Frontal cortex (tissue), 4 donors: ENCODE data around the gene NCS1. TPM values are rescaled to one million over a fixed set of nuclear protein-coding genes. Genes with fewer than 3 reads are reported as not detected.
A peak's percentile ranks its signal among the peaks of the same experiment; 100 is the strongest.
"Not testable (repeated sequence)": the region's sequence is repeated elsewhere in the genome, so short reads cannot be mapped to it uniquely, and the experiment has no call there.

Experiments used
- DNase-seq, 2 donors: peaks; one replicate each; pipeline ENCODE4 v3.0.0; 2012; ENCODE audit warnings: low spot score in 2 of 2
- FAIRE-seq: peaks from 2 replicates; lab custom pipeline; 2012; peaks lifted over from hg19 to GRCh38; lab: Jason Lieb, UNC
- total RNA-seq: library from RNA; depleted of rRNA; stranded (reverse); fragments of >200 nt; gene quantifications from one replicate; pipeline ENCODE4 v1.2.3, GENCODE V29; 2014
- donor health status: control.
- donor health status: control.
- donor health status: control.

The NCS1 gene
- total RNA-seq, 1 donor from 2014 or later, result 229 TPM

DNA sequence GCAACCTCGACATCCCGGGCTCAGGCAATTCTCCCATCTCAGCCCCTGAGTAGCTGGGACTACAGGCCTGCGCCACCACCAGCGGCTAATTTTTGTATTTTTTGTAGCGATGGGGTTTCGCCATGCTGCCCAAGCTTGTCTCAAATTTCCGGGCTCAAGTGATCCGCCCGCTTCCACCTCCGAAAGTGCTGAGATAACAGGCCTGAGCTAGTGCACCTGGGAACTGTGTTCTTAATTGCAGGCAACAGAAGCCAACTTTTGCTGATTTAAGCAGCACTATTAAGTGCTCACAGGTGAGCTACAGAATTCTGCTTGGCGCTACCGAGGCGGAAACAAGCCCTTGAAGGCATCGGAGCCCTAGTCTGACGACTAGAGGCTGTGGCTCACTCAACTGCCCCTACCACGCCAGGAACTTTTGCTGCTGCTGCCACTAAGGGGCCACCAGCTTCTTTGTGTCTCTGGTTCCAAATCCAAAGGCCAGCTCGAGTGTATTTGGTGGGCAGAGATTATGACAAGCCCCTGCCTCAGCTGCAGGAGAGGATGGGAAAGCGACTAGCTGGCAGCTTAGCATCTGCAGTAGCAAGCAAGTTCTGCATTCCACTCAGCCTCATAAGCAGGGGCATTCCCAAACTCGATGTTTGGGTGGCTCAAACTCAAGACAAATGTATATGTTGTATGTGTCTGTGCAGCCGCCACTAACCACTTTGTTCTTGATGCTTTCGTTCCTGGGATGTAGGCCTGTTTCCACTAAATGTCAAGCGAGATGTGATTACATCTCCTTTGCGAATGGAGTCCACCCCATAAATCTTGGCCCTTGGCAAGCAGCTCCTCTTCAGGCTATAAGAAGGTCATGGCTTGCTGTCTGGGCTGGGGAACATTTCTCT is 82.8 kb downstream of the NCS1 start:
- DNase-seq, result no peak
- no peak for FAIRE-seq

GRCh38 chr9:130255631-130256134 is 83.5 kb downstream of the NCS1 start:
- FAIRE-seq, result no peak
- DNase-seq, result no peak

- DNase-seq (no peak), FAIRE-seq (no peak)
These were observed 84.4 kb downstream of the NCS1 start for GRCh38 chr9:130256644-130257043.

GRCh38 chr9:130258137-130258536 is 85.9 kb downstream of the NCS1 start:
- not testable (repeated sequence) for DNase-seq, FAIRE-seq

GRCh38 chr9:130259044-130259443 is 86.8 kb downstream of the NCS1 start:
- no peak for DNase-seq
- no peak for FAIRE-seq

DNA sequence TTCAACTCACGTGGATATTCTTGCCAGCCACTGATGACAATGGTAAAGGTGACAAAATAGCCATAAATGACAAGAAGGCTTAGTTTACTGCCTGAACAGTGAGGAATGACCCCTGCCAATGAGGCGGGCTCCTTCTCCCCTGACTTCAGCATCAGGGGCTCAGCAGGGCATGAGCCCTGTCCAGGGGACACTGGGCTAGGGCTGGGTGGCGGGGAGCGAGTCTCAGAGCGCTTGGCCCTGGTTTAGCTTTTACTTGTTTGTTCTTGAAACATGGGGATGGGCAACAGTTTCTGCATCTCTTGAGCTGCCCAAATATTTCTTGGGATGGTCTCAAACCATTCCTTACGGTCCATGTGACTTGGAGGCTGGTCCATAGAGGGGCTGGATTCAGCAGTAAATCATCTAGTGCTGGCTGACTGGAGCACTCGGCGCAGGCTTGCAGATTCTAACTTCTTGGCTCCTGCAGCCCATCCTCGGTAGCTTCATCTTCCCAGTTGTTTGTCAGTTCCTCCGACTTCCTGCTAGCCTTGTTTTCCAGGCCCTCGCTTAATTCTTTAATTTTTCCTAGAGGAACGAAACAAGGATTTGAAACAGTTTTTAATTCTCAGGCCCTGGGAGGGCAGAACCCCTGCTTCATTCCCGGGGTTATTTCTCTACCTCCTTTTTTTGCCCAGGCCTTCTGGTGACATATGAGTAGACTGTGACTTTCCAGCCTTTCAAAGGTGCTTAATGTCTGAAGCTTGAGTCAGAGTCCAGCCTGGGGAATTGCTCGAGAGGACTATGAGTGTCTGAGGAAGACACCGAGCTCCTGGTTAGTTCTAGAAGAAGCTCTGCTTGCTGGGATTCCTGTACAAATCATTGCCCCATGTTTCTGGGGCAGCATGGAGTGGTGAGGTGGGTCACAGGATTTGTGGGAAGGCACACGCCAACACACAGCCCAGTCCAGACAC is 88.9 kb downstream of the NCS1 start:
- FAIRE-seq, result no peak

DNA sequence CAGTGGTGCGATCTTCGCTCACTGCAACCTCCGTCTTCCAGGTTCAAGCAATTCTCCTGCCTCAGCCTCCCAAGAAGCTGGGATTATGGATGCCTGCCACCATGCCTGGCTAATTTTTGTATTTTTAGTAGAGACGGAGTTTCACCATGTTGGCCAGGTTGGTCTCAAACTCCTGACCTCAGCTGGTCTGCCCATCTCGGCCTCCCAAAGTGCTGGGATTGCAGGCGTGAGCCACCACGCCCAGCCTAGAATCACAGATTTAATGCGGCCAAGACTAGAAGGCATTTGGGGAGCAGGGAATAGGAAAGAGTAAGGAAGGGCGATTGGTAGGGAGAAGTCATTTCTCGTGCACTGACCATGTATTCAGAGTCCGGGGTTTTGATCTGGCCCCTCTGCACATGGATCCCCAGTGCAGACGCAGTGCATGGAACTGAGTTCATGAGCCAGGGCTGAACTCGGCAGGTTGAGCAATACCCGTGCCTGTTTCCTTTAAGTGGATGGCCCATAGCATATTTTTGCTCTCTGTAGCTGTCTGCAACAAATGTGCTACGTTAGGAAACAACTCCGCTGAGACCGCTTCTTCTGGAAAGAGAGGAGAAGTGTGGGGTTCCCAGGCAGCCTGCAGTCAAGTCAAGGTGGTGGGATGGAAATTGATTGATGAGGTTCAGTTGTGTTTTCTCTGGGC is 90.0 kb downstream of the NCS1 start:
- DNase-seq (no peak), FAIRE-seq (no peak)

More for the DNA sequence above, 88.9 kb downstream of the NCS1 start:
- no peak for DNase-seq

- DNase-seq, result no peak
- no peak for FAIRE-seq
These were observed 90.6 kb downstream of the NCS1 start for GRCh38 chr9:130262771-130263170.

- FAIRE-seq (no peak), DNase-seq (no peak)
These were observed 91.6 kb downstream of the NCS1 start for GRCh38 chr9:130263601-130264413.

GRCh38 chr9:130264414-130265350 is 92.5 kb downstream of the NCS1 start:
- DNase-seq (no peak), FAIRE-seq (no peak)

- FAIRE-seq, result no peak
- peak in 1 of 2 donors; percentile 35 for DNase-seq
These were observed 93.4 kb downstream of the NCS1 start, which contains the start of gene HMCN2 for GRCh38 chr9:130265431-130266235. HMCN2 (plus strand) TSS chr9:130265760; CDS start chr9:130265879, 119 bp downstream.

DNA sequence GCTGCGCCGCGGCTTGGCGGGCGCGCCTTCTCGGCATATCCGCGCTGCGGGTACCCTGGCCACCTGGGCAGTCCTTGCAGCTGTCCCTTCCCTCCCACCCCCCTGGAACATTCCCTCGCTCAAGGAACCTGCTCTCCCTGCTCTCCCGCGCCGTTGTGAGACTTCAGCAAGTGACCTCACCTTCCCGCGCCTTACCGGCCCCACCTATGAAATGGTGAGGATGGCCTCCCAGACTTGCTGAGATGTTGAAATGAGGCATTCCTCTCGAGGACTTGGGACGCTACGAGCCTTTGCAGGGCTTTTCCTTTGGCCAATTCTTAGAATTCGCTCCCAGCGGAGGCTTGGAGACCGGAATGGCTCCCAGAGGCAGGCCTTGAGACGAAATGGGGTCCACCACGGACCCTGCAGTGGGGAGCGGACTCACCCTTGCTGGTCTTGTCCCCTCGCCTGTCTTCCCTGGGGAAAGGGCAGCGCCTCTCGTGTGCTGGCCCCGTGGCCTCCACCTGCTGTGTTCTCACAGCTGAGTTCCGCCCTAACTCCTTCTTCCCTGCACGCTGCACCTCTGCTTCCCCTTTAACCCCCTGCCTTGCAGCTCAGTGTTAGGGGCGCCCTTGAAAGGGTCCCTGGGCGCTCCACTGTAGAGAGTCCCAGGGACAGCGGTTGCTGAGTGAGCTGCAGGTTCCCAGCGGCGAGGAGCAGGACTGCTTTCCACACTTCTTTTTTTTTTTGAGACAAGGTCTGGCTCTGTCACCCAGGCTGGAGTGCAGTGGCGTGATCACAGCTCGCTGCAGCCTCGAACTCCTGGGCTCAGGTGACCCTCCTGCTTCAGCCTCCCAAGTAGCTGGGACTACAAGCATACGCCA is 94.3 kb downstream of the NCS1 start:
- no peak for DNase-seq

DNA sequence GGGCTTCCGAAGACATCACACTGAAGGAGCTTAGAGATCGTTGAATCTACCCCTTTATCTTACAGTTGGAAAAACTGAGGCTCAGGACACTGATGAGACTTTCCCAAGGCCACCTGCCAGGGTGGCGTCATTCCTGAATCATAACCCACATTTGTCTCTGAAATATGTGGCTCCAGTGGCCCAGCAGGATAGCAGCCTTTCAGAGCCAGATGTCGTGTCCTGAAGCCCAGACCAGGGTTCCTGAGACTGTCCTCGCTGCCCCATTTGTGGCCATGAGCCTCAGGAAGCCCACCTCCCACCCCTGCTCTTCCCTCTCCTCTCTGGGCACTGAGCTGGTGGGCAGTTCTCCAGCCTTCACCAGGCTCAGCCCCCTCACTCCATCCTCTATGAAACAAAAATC is 95.7 kb downstream of the NCS1 start:
- DNase-seq (no peak), FAIRE-seq (no peak)

More for the DNA sequence above, 94.3 kb downstream of the NCS1 start:
- FAIRE-seq, result no peak

GRCh38 chr9:130268521-130269211 is 96.5 kb downstream of the NCS1 start:
- FAIRE-seq, result no peak
- DNase-seq, result peak in 1 of 2 donors; percentile 35

GRCh38 chr9:130271473-130271872 is 99.3 kb downstream of the NCS1 start:
- FAIRE-seq, result no peak
- no peak for DNase-seq
